ENCODE data around the gene MYMX.

- TF ChIP-seq, protein P1, sequence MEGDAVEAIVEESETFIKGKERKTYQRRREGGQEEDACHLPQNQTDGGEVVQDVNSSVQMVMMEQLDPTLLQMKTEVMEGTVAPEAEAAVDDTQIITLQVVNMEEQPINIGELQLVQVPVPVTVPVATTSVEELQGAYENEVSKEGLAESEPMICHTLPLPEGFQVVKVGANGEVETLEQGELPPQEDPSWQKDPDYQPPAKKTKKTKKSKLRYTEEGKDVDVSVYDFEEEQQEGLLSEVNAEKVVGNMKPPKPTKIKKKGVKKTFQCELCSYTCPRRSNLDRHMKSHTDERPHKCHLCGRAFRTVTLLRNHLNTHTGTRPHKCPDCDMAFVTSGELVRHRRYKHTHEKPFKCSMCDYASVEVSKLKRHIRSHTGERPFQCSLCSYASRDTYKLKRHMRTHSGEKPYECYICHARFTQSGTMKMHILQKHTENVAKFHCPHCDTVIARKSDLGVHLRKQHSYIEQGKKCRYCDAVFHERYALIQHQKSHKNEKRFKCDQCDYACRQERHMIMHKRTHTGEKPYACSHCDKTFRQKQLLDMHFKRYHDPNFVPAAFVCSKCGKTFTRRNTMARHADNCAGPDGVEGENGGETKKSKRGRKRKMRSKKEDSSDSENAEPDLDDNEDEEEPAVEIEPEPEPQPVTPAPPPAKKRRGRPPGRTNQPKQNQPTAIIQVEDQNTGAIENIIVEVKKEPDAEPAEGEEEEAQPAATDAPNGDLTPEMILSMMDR (IDR thresholded peaks at IDR 0.05), result no peak
- no peak for TF ChIP-seq POLR2A (IDR thresholded peaks at IDR 0.05)
Measured at GRCh38 chr6:44171899-44172546, 44.7 kb upstream of the MYMX start.

All from right lobe of liver (tissue), 4 donors.